Measurements from ENCODE around the gene IL18. TPM values are rescaled to one million over a fixed set of nuclear protein-coding genes. Genes with fewer than 3 reads are reported as not detected.

The IL18 gene
- total and polyA plus RNA-seq, 9 of the 15 experiments (the other 6 are each of a cell fraction or from before 2014, with no cell fraction given): 4.1 to 10.0 (median 6.1) TPM

GRCh38 chr11:112129656-112130055 is 34.2 kb downstream of the IL18 start:
- TF ChIP-seq USF2 (CRISPR knock-in tag; IDR thresholded peaks at IDR 0.05): peak; percentile 9; the same call in 1 of the 2 replicates
- no peak for TF ChIP-seq CHCHD3 (CRISPR knock-in tag; IDR thresholded peaks at IDR 0.05)
- TF ChIP-seq GABPA (tag; conservative IDR thresholded peaks at IDR 0.05; ENCODE audit: low read depth): no peak
- ChIA-PET POLR2A (interaction anchor here (0.7 kb wide), 1 partner anchor 20 kb away, joined by 3 read pairs; no protein-coding TSS in a partner anchor), CTCF (ENCODE audit: low intra/inter-chr PET ratio) (no interaction called here)
- Histone ChIP-seq H3K9ac (ENCODE audit: insufficient read depth in 1 of 2, low read depth in 2 of 2, low read length in 2 of 2) (no peak overlapping the region), H4K20me1 (replicated peaks; ENCODE audit: control insufficient read depth, insufficient read depth, low read length) (no peaks in the 10 kb centered on the region), H3K27me3 (ENCODE audit: control insufficient read depth in 2 of 2, insufficient read depth in 2 of 2, low read length in 2 of 2) (no peaks in the 10 kb centered on the region), H3K4me1 (replicated peaks in 1 of 2; ENCODE audit: control insufficient read depth in 2 of 2, insufficient read depth in 2 of 2, low read length in 2 of 2) (no peaks in the 10 kb centered on the region), H2AFZ (ENCODE audit: low read depth, low read length) (no peak overlapping the region), H3K36me3 (ENCODE audit: control insufficient read depth, insufficient read depth, low read length) (no peaks in the 10 kb centered on the region), H3K4me2 (ENCODE audit: insufficient read depth, low read length) (no peak overlapping the region), H3K79me2 (ENCODE audit: control insufficient read depth, insufficient read depth, low read length) (no peaks in the 10 kb centered on the region), H3K9me3 (replicated peaks; ENCODE audit: control insufficient read depth, insufficient read depth, low read depth, low read length) (no peaks in the 10 kb centered on the region), H3K27ac (ENCODE audit: extremely low read depth, low read depth, low read length) (no peak overlapping the region), H3K4me3 (no peak overlapping the region), H3K9me1 (ENCODE audit: control insufficient read depth, insufficient read depth, low read length) (no peaks in the 10 kb centered on the region)
- no peak for DNase-seq (ENCODE audit: extremely low read depth in 1 of 4, low spot score in 3 of 4)
- in situ Hi-C loops (cut with MboI) (no loop called here), intact Hi-C loops (cut with micrococcal nuclease) (no loop called here)
- no peak for FAIRE-seq
- WGBS (ENCODE audit: insufficient coverage, low coverage, missing lambda C conversion rate): 43% methylated on average over 5 of the region's 5 CpGs
- no TSS peak for BruUV-seq (replicated peaks)
- ATAC-seq: no peak

GRCh38 chr11:112128483-112129121 is 35.3 kb downstream of the IL18 start:
- ChIA-PET CTCF (ENCODE audit: low intra/inter-chr PET ratio) (no interaction called here), POLR2A (no interaction called here)
- Histone ChIP-seq H3K27ac (ENCODE audit: extremely low read depth, low read depth, low read length) (no peak overlapping the region), H3K9me3 (replicated peaks; ENCODE audit: control insufficient read depth, insufficient read depth, low read depth, low read length) (no peaks in the 10 kb centered on the region), H3K9me1 (ENCODE audit: control insufficient read depth, insufficient read depth, low read length) (no peaks in the 10 kb centered on the region), H3K4me2 (ENCODE audit: insufficient read depth, low read length) (no peak overlapping the region), H3K27me3 (ENCODE audit: control insufficient read depth in 2 of 2, insufficient read depth in 2 of 2, low read length in 2 of 2) (no peaks in the 10 kb centered on the region), H3K4me3 (no peak overlapping the region), H3K36me3 (ENCODE audit: control insufficient read depth, insufficient read depth, low read length) (no peaks in the 10 kb centered on the region), H3K4me1 (replicated peaks in 1 of 2; ENCODE audit: control insufficient read depth in 2 of 2, insufficient read depth in 2 of 2, low read length in 2 of 2) (no peaks in the 10 kb centered on the region), H3K9ac (ENCODE audit: insufficient read depth in 1 of 2, low read depth in 2 of 2, low read length in 2 of 2) (no peak overlapping the region), H4K20me1 (replicated peaks; ENCODE audit: control insufficient read depth, insufficient read depth, low read length) (no peaks in the 10 kb centered on the region), H2AFZ (ENCODE audit: low read depth, low read length) (no peak overlapping the region), H3K79me2 (ENCODE audit: control insufficient read depth, insufficient read depth, low read length) (no peaks in the 10 kb centered on the region)
- in situ Hi-C loops (cut with MboI) (no loop called here), intact Hi-C loops (cut with micrococcal nuclease) (no loop called here)
- no peak for FAIRE-seq
- WGBS (ENCODE audit: insufficient coverage, low coverage, missing lambda C conversion rate): 10% methylated on average over 3 of the region's 3 CpGs
- TF ChIP-seq JUND (IDR thresholded peaks at IDR 0.05; ENCODE audit: borderline replicate concordance, low read depth, low read length): no peak
- TF ChIP-seq JUND (tag; IDR thresholded peaks at IDR 0.05; ENCODE audit: borderline replicate concordance, low read depth, low read length): peak; percentile 12; the same call in 1 of the 3 replicates
- peak; percentile 38; the same call in 1 of the 2 replicates for TF ChIP-seq FOSL1 (tag; conservative IDR thresholded peaks at IDR 0.05)
- no peak for TF ChIP-seq PHTF2 (CRISPR knock-in tag; IDR thresholded peaks at IDR 0.05)
- peak; percentile 55 for TF ChIP-seq NFIC (IDR thresholded peaks at IDR 0.05)
- no TSS peak for BruUV-seq (replicated peaks)
- DNase-seq (ENCODE audit: extremely low read depth in 1 of 4, low spot score in 3 of 4): peak in 1 of 4 experiments; percentile 14
- no peak for ATAC-seq
